HL-60 (cell line): ENCODE measurements around the gene PLA2G4D.

Experiments used
- DNase-seq, 2 experiments: peaks; one replicate each; pipeline ENCODE4 v3.0.0-alpha.2; 2010 to 2020; ENCODE audit warnings: low read depth in 1 of 2, low spot score in 1 of 2
- H3K27ac ChIP-seq: fragments of 250-450 bp; sonication (Bioruptor Pico); replicated peaks from 2 replicates; pipeline ENCODE4 v1.5.1; 2020; ENCODE audit warnings: mild to moderate bottlenecking, moderate library complexity
- H3K27me3 ChIP-seq: fragments of 250-450 bp; sonication (Bioruptor Pico); 2 replicates; pipeline ENCODE4 v1.5.1; 2021; ENCODE audit warnings: mild to moderate bottlenecking, moderate library complexity; ENCODE audit not compliant: insufficient read depth, poor library complexity, severe bottlenecking
- H3K4me3 ChIP-seq: replicated peaks from 2 replicates; pipeline ENCODE4 v1.5.1; 2011; ENCODE audit warnings: mild to moderate bottlenecking, control low read depth, low read length; ENCODE audit not compliant: insufficient read depth
- CTCF ChIP-seq: IDR thresholded peaks from one replicate; pipeline ENCODE4 v1.5.1; 2011; ENCODE audit warnings: low read length, control low read depth, inconsistent platforms; ENCODE audit not compliant: insufficient read depth
- GABPA ChIP-seq: IDR thresholded peaks from 2 replicates; pipeline ENCODE4 v1.6.1; 2012; ENCODE audit warnings: low read depth
- POLR2AphosphoS5 ChIP-seq: IDR thresholded peaks from 2 replicates; pipeline ENCODE4 v1.6.1; 2012; ENCODE audit warnings: low read depth
- REST ChIP-seq: IDR thresholded peaks from 2 replicates; pipeline ENCODE4 v1.6.1; 2012; ENCODE audit warnings: low read depth; ENCODE audit not compliant: insufficient replicate concordance
- SPI1 ChIP-seq: IDR thresholded peaks from 2 replicates; pipeline ENCODE4 v1.6.1; 2012; ENCODE audit warnings: low read depth, mild to moderate bottlenecking, borderline replicate concordance

PLA2G4D gene

DNA sequence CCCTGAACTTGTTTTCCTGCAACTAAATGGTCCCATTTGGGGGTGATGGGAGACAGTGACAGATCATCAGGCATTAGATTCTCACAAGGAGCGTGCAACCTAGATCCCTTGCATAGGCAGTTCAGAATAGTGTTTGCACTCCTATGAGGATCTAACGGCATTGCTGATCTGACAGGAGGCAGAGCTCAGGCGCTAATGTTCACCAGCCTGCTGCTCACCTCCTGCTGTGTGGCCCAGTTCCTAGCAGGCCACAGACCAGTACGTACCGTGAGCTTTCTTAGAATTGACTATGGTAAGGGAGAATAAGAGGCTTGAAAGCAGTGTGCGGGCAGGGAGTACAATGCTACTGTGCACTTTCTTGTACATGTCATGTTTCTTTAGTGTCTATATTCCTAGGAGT is 56.0 kb downstream of the PLA2G4D start:
- no peak overlapping the region for H3K27ac ChIP-seq
- H3K27me3 ChIP-seq: no peaks in the 10 kb centered on the region
- no peak for TF ChIP-seq POLR2AphosphoS5
- no peak for TF ChIP-seq CTCF
- TF ChIP-seq GABPA: no peak
- TF ChIP-seq REST: no peak
- TF ChIP-seq SPI1: no peak
- no peak for DNase-seq
- no peak overlapping the region for H3K4me3 ChIP-seq

DNA sequence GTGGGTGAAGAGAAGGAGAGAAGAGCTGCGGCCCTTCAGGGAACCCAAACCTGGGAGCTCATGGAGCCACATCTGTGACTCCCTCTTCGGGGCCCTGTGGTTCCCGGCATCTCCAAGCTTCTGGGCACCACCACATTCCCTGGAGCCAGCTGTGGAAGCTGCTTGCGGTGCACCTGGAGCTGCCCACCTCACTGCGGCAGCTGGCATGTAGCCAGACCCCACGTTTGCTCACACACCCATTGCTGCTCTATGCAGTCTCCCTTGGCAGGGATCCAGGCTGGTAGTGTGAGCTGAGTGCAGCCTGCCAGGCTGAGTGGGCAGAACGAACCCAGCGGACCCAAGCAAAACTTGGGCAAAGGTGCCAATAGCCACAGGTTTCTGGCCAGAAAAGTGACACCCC is 56.7 kb downstream of the PLA2G4D start:
- Histone ChIP-seq H3K4me3 (no peak overlapping the region), H3K27ac (no peak overlapping the region), H3K27me3 (no peaks in the 10 kb centered on the region)
- no peak for TF ChIP-seq CTCF
- no peak for TF ChIP-seq REST
- TF ChIP-seq POLR2AphosphoS5: no peak
- TF ChIP-seq SPI1: no peak
- no peak for TF ChIP-seq GABPA
- DNase-seq: no peak

- no peaks in the 10 kb centered on the region for H3K27me3 ChIP-seq
- DNase-seq: no peak
- TF ChIP-seq GABPA: no peak
- TF ChIP-seq REST: no peak
- no peak for TF ChIP-seq CTCF
- no peak for TF ChIP-seq POLR2AphosphoS5
- TF ChIP-seq SPI1: no peak
- no peak overlapping the region for H3K4me3 ChIP-seq
- H3K27ac ChIP-seq: no peak overlapping the region
Observed at GRCh38 chr15:42036966-42037365, 57.4 kb downstream of the PLA2G4D start.
